Measurements from ENCODE around the gene PET100.

PET100 gene

GRCh38 chr19:7654401-7654800, 24.8 kb downstream of the PET100 start:
- no peak for DNase-seq

GRCh38 chr19:7655581-7655980, 26.0 kb downstream of the PET100 start:
- peak; percentile 98 for DNase-seq

- DNase-seq, result peak; percentile 98
These were observed 27.6 kb downstream of the PET100 start for GRCh38 chr19:7657131-7657751.

- DNase-seq, result peak; percentile 92
These were observed 28.7 kb downstream of the PET100 start for GRCh38 chr19:7658219-7658686.

- peak; percentile 34 for DNase-seq
These were observed 32.3 kb downstream of the PET100 start for GRCh38 chr19:7661744-7662538.

GRCh38 chr19:7662657-7663056, 33.1 kb downstream of the PET100 start:
- no peak for DNase-seq

GRCh38 chr19:7663706-7664105, 34.1 kb downstream of the PET100 start:
- DNase-seq, result no peak

- no peak for DNase-seq
These were observed 35.5 kb downstream of the PET100 start for GRCh38 chr19:7665076-7665475.

- DNase-seq, result no peak
These were observed 39.2 kb downstream of the PET100 start, which contains the start of gene RETN for GRCh38 chr19:7668842-7669241. RETN (plus strand) TSS chr19:7669049; CDS start chr19:7669327, 278 bp downstream.

GRCh38 chr19:7669641-7670040, 40.0 kb downstream of the PET100 start:
- DNase-seq, result no peak

- DNase-seq, result peak; percentile 53
These were observed 40.7 kb downstream of the PET100 start for GRCh38 chr19:7670150-7670783.

GRCh38 chr19:7670790-7671189, 41.2 kb downstream of the PET100 start:
- no peak for DNase-seq

- no peak for DNase-seq
These were observed 42.9 kb downstream of the PET100 start for GRCh38 chr19:7672522-7672921.

GRCh38 chr19:7674010-7675005, 44.7 kb downstream of the PET100 start:
- peak; percentile 98 for DNase-seq

GRCh38 chr19:7676376-7676775, 46.8 kb downstream of the PET100 start:
- peak; percentile 87 for DNase-seq

- peak; percentile 62 for DNase-seq
These were observed 47.3 kb downstream of the PET100 start, which contains the start of gene MCEMP1 for GRCh38 chr19:7676854-7677253. MCEMP1 (plus strand) TSS chr19:7677090; CDS start chr19:7677121, 31 bp downstream.

GRCh38 chr19:7677669-7678311, 48.2 kb downstream of the PET100 start:
- DNase-seq, result peak; percentile 44

GRCh38 chr19:7678971-7679751, 49.6 kb downstream of the PET100 start:
- DNase-seq, result peak; percentile 56

- DNase-seq, result no peak
These were observed 50.4 kb downstream of the PET100 start for GRCh38 chr19:7679771-7680605.
